Ovary (tissue), 3 donors: ENCODE measurements around the gene MEGF8.

Source experiments
- CTCF ChIP-seq, 3 donors: fragments of 450-650 bp in 2 of 3; fragments of 200-600 bp in 1 of 3; IDR thresholded peaks; one replicate each; pipeline versions ENCODE4 v1.5.1 to v1.8.0; 2016 to 2022; ENCODE audit warnings: antibody characterized with exemption in 3 of 3, mild to moderate bottlenecking in 1 of 3
- POLR2A ChIP-seq: fragments of 450-650 bp; IDR thresholded peaks from one replicate; pipeline ENCODE4 v1.6.1; 2017; ENCODE audit warnings: antibody characterized with exemption, mild to moderate bottlenecking, moderate library complexity
- donor health status: DM: no; HTN: no; CAD: no.

DNA sequence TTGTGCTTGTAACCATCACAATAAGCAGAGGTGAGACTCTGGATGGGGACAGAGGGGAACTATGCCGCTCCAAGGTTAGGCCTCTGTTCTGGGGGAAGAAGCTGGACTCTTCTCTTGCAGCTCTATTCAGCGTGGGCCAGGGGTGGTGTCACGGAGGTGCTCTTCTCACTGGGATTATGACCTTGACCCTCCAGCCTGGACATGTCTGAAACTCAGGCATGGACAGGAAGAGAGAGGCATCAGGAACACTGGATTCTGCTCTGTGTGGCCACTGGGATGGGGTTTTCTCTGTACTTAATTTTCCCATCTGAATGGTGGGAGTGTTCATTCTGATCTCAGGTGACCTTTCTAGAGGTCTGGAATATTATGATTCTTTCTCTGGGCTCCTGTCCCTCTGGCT is 7.6 kb downstream of the MEGF8 start:
- TF ChIP-seq CTCF (IDR thresholded peaks at IDR 0.05) (no peak), POLR2A (no peak)
